ENCODE measurements around the gene ZNF608. TPM values are rescaled to one million over a fixed set of nuclear protein-coding genes. Genes with fewer than 3 reads are reported as not detected.

ZNF608 gene, protein sequence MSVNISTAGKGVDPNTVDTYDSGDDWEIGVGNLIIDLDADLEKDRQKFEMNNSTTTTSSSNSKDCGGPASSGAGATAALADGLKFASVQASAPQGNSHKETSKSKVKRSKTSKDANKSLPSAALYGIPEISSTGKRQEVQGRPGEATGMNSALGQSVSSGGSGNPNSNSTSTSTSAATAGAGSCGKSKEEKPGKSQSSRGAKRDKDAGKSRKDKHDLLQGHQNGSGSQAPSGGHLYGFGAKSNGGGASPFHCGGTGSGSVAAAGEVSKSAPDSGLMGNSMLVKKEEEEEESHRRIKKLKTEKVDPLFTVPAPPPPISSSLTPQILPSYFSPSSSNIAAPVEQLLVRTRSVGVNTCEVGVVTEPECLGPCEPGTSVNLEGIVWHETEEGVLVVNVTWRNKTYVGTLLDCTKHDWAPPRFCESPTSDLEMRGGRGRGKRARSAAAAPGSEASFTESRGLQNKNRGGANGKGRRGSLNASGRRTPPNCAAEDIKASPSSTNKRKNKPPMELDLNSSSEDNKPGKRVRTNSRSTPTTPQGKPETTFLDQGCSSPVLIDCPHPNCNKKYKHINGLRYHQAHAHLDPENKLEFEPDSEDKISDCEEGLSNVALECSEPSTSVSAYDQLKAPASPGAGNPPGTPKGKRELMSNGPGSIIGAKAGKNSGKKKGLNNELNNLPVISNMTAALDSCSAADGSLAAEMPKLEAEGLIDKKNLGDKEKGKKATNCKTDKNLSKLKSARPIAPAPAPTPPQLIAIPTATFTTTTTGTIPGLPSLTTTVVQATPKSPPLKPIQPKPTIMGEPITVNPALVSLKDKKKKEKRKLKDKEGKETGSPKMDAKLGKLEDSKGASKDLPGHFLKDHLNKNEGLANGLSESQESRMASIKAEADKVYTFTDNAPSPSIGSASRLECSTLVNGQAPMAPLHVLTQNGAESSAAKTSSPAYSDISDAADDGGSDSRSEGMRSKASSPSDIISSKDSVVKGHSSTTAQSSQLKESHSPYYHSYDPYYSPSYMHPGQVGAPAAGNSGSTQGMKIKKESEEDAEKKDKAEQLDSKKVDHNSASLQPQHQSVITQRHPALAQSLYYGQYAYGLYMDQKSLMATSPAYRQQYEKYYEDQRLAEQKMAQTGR (N-terminal part only)
- total RNA-seq = 10 to 100 TPM; 16.3 to 34.8 (median 23.7) TPM

DNA sequence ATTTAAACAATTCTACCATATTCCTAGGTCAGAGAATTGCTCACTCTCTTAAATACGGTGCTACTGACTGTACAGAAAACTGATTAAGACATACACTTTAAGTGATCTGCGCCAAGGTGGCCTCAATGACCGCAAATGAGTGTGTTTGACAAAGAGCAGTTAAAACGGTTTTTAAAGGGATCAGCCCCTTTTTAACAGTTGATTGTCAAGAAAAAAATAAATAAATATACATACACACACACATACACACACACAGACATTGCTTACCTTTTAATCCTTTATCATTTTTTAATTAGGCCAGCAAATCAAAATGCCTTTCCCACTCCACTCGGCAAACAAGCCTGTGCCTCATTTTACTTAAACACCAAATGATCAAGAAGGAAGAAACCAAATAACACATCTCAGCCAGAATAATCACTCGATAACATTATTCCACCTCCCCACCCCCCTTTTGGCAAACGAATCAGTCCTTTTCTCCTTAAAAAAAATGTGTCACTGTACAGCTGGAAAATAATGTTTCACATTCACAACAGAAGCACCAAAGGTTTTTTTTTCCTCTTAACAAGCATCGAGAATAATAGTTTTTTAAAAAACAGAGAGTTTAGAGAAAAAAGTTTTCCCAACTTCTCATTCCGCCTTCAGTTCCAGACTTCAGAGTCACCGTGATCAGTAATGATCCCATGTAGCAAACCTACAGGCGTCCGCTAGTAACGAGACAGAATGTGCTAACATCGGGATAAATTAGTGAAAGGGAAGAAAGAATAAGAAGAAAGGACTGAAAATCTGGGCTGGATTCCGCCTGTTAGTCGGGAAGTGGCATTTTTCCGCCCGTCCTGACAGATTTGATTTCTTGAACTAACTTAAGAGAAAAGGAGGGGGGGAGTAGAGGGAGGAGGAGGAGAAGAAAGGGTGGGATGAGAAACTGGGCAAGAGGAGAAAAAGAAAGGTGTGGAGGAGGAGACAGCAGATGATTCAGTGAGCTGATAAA is at the start of gene ZNF608:
ZNF608 (minus strand) TSS at position 712 of the 988 bp plus-strand sequence. CDS start 1,650 bp downstream, outside the sequence.
- peak within 1 kb of the TSS; percentile 47 to 62 (median 56) for H3K4me3 ChIP-seq
- peaks cover 0 to 41% (median 5%) of the 10 kb centered on the region in 4 donors for H3K4me1 ChIP-seq
- WGBS, 2 donors = 2 to 6% methylated on average over 18 of the region's 18 CpGs

DNA sequence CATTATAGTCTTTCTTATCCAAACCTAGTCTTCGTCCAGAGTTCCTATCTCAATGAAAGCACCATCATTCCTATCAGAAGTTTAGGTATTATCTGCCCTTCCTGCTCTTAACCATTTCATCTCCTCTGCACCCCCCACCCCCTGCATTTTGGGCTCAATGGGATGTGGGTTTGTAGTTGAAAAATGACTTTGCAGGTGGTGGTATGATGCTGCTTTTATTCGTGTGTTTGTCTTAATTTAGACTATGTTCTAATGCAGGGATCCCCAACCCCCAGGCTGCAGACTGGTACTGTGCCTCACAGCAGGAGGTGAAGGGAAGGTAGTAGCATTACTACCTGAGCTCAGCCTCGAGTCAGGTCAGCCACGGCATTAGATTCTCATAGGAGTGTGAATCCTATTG is 49.4 kb upstream of the ZNF608 start:
- no peak for DNase-seq (ENCODE audit: low spot score in 2 of 2)
- TF ChIP-seq EP300 (IDR thresholded peaks at IDR 0.05) = no peak
- TF ChIP-seq, protein P1, sequence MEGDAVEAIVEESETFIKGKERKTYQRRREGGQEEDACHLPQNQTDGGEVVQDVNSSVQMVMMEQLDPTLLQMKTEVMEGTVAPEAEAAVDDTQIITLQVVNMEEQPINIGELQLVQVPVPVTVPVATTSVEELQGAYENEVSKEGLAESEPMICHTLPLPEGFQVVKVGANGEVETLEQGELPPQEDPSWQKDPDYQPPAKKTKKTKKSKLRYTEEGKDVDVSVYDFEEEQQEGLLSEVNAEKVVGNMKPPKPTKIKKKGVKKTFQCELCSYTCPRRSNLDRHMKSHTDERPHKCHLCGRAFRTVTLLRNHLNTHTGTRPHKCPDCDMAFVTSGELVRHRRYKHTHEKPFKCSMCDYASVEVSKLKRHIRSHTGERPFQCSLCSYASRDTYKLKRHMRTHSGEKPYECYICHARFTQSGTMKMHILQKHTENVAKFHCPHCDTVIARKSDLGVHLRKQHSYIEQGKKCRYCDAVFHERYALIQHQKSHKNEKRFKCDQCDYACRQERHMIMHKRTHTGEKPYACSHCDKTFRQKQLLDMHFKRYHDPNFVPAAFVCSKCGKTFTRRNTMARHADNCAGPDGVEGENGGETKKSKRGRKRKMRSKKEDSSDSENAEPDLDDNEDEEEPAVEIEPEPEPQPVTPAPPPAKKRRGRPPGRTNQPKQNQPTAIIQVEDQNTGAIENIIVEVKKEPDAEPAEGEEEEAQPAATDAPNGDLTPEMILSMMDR (IDR thresholded peaks at IDR 0.05) = no peak
- Histone ChIP-seq H3K27me3 (no peaks in the 10 kb centered on the region), H3K4me1 (no peaks in the 10 kb centered on the region), H3K27ac (no peak overlapping the region), H3K9me3 (no peaks in the 10 kb centered on the region), H3K36me3 (no peaks in the 10 kb centered on the region), H3K4me3 (no peak overlapping the region)
- 88 to 89% methylated on average over 4 of the region's 4 CpGs for WGBS, 2 donors

More for the DNA sequence above, at the start of gene ZNF608:
- TF ChIP-seq POLR2A (IDR thresholded peaks at IDR 0.05) (peak in 1 of 2 donors; percentile 10), EP300 (IDR thresholded peaks at IDR 0.05) (peak in 1 of 2 donors; percentile 73)
- TF ChIP-seq, protein P1 (IDR thresholded peaks at IDR 0.05) = peak in 2 of 5 experiments; percentile 16 to 30
- H3K27me3 ChIP-seq = no peaks in the 10 kb centered on the region
- no peaks in the 10 kb centered on the region for H3K9me3 ChIP-seq
- peak within 1 kb of the TSS; percentile 87 to 98 (median 89) for H3K27ac ChIP-seq
- H3K36me3 ChIP-seq = no peaks in the 10 kb centered on the region
- peak in 1 of 2 donors; percentile 56 for DNase-seq (ENCODE audit: low spot score in 2 of 2)

DNA sequence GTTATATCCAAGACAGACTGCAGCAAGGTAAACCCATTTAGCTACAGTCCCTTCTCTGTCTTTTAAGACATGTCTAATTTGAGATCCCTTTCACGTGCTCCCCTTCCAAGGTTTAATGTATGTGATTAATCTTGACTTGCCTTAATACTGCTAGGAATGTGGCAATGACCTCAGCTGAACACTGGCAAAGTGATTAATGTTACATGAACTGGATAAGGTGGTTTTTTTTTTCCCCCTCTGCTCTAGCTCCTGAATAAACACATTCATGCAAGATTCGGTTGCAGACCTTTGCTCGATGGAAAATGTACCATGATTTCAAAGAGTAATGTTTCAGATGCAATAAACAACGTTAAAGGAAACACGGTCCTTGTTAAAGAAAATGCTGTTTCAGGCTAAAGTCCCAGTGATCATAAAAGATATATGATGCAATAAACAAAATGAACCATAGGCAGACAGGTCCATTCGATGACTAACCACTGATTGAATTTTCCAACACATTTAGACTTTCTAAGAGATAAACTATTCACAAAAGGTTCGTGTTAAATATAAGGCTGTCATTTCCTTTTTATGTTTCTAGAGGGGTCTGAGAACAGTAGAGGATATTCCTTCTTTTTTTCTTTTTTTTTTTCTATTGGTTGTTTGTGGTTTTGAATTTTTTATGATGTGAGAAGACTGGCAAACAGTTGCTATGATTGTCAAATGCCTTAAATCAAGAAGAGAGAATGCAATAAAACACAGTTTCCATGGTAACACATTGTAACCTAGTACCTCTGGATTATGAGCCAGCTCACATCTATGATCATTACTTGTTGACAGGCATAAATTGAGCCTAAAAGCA is 44.7 kb upstream of the ZNF608 start:
- no peaks in the 10 kb centered on the region for H3K4me1 ChIP-seq
- DNase-seq (ENCODE audit: low spot score in 2 of 2) = no peak
- H3K9me3 ChIP-seq = no peaks in the 10 kb centered on the region
- no peaks in the 10 kb centered on the region for H3K27me3 ChIP-seq
- TF ChIP-seq POLR2A (IDR thresholded peaks at IDR 0.05) (no peak), EP300 (IDR thresholded peaks at IDR 0.05) (no peak)
- TF ChIP-seq, protein P1 (IDR thresholded peaks at IDR 0.05) = no peak
- H3K27ac ChIP-seq = no peak overlapping the region
- no peaks in the 10 kb centered on the region for H3K36me3 ChIP-seq
- no peak overlapping the region for H3K4me3 ChIP-seq
- 45 to 53% methylated on average over 7 of the region's 7 CpGs for WGBS, 2 donors

All from tibial nerve (tissue), 4 donors.